Measurements from ENCODE around the gene NOL3.

DNA sequence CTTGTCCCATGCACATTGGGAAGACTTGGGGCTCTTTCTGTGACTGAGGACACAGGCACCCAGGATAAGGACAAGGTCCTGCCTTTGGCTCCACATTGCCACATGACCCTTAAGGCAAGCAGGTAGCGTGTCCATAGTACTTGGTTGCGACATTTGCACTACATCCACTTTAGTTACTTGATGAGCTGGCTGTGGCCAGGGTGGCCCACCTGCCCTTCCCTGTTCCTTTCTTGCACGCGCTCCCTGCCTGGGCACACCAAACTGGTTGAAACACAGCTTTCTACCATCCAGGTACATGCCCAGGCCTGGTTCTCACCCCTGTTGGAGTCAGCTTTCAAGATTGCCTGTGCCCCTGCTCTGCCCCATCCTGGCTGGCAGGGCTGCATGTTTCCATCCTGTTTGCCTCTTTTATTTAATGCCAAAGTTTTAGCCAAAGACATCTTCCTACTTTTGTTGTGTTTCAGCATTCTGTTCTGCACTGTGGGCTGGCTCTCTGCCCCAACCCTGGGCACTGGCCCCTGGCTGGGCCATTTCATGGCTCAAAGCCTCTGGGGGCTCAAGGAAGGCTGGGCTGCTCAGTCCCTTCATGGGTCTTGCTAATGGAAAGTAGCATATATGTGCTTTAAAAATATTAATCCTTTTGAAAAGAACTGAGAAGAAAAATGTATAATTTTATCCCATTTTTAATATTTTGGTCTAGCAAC is 22.7 kb upstream of the NOL3 start:
- TF ChIP-seq POLR2A (IDR thresholded peaks at IDR 0.05; ENCODE audit: low read depth, low read length) (no peak), TAF1 (IDR thresholded peaks at IDR 0.05; ENCODE audit: borderline replicate concordance, low read depth, low read length) (no peak), POLR2AphosphoS5 (IDR thresholded peaks at IDR 0.05; ENCODE audit: low read depth, low read length) (no peak)

Data from GM12892 (cell line).